Measurements from ENCODE around the gene TDRKH.

TDRKH gene, protein sequence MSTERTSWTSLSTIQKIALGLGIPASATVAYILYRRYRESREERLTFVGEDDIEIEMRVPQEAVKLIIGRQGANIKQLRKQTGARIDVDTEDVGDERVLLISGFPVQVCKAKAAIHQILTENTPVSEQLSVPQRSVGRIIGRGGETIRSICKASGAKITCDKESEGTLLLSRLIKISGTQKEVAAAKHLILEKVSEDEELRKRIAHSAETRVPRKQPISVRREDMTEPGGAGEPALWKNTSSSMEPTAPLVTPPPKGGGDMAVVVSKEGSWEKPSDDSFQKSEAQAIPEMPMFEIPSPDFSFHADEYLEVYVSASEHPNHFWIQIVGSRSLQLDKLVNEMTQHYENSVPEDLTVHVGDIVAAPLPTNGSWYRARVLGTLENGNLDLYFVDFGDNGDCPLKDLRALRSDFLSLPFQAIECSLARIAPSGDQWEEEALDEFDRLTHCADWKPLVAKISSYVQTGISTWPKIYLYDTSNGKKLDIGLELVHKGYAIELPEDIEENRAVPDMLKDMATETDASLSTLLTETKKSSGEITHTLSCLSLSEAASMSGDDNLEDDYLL

DNA sequence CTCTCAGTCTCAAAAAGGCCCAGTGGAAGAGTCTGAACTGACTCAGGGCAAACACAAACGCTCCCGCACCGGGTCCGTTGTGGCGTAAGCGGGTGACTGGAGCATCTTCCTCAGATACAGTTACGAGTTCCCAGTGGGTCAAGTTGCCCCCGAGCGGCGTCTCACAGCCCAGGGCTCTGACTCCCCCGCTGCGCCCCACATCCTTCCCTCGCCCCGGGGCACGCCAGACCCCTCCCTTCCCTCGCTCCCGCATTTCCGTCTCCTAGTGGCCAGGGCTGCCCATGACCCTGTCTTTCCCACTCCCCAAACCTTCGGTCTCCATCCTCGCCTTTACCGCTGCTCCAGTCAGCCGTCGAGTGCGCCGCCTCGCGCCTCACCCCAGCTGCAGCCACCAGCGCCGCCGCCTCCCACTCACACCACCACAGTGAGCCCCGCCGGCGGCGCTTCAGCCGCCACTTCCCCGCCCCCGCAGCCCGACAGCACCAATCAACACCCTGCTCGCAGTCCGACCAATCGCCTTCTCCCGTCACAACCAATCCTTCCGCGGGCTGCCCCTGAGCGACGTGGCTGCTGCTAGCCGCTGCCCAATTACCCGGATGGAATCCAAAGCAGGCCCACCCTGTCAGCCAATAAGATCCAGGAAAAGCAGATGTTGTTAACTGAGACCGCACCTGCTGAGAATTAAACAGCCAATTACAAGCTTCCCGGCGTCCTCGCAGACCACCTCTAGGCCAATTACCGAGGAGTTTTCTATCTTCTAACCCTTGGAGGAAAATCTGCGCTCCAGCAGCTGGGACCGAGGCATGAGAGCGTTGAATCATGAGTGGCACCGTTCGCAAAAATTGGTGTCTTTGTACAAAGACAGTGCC lies at the start of gene TDRKH:
TDRKH (minus strand) TSS at position 430 of the 869 bp plus-strand sequence. CDS start 7,478 bp downstream, outside the sequence.
- peak; percentile 99 for DNase-seq

GRCh38 chr1:151839457-151840403 lies 49.4 kb upstream of the TDRKH start, which contains the start of gene C2CD4D:
Gene C2CD4D (minus strand): TSS chr1:151839820. CDS start chr1:151838989, 831 bp downstream.
- DNase-seq: peak; percentile 15

GRCh38 chr1:151839082-151839412 lies 48.7 kb upstream of the TDRKH start:
- no peak for DNase-seq

- no peak for DNase-seq
These were observed 48.2 kb upstream of the TDRKH start for GRCh38 chr1:151838222-151839081.

GRCh38 chr1:151837884-151838221 lies 47.6 kb upstream of the TDRKH start:
- DNase-seq: no peak

DNA sequence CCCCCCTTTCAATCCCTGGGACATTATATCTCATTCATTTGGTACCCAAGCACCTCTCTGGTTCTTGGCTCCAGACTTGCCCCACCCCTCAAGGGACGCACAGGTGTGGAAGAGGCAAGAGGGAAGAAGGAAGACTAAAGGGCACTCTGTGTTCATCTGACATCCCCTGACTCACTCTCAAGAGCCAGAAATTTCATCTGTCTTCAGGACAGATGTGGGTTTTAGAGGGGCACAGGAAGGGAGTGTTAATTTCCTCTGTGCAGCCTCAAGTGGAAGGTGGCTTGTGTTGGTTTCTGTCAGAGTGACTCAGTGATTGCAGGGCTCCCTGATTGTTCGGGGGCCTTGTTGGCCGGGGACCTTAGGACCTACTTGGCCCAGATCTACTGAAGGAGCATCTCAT lies 46.9 kb upstream of the TDRKH start:
- DNase-seq: no peak

DNA sequence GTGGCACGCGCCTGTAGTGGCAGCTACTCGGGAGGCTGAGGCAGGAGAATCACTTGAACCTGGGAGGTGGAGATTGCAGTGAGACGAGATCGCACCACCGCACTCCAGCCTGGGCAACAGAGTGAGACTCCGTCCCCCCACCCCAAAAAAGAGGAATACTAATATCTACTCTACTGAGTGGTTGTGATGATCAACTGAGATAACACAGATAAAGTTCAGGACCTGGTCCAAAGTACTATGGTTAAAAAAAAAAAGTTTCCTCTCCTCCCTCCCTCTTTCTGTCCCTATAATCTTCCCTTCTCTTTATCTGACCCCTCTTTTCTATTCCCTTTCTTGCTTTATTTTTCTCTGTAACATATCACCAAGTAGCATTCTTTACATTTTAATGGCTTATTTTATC lies 45.3 kb upstream of the TDRKH start:
- no peak for DNase-seq

- DNase-seq: no peak
These were observed 43.9 kb upstream of the TDRKH start for GRCh38 chr1:151834239-151834638.

GRCh38 chr1:151833172-151833900 lies 43.0 kb upstream of the TDRKH start:
- DNase-seq: no peak

DNA sequence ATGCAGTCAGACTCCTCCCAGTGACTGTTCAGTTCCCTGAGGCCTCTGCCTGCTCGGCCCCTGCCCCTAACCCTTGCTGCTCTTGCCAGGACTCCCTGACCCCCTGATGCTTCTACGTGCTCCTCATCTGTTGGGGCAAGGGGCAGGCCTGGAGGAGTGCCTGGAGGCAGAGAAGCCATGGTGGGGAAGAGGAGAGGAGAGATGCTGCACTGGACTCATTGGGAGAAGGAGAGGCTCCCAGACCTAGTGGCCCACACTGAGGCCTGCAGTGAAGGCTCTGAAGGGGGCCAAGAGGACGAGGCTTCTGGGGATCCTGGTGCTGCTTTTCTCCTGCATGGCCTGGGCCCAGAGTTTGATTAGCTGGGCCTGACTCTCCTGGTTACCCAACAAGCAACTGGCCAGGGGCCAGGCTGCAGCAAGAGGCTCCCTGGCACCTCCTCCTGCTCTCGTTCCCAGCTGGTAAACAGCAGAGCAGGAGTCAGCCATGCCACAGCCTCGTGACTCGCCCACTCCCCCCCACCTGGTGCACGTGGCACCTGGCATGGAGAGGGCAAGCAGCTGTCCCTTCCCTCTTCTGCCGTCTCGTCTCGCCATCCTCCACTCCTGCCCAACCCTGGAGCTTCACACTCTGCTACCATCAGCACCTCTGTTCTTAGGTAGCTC lies 42.1 kb upstream of the TDRKH start:
- DNase-seq: no peak

DNA sequence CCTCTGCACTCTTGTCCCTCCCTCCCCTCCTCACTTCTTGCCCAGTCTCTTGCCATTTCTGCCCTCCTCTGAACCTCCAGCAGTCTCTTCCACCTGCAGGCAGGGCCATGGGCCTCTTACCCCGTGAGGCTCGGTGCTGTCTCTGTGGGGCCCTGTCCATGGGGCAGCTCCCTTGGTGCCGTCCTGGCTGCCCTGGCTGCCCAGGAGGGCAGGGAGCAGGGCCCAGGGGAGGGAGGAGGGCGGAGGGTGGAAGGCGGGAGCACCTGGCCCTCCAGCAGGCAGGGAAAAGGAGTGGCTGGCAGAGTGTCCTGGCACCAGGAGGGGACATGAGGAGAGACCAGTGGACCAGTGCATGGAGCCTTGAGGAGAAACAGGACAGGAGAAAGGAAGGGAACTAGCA lies 41.3 kb upstream of the TDRKH start, which contains the start of gene RORC:
RORC (minus strand) TSS at position 198 of the 400 bp plus-strand sequence; CDS start at position 160, 38 bp downstream.
- DNase-seq: no peak

DNA sequence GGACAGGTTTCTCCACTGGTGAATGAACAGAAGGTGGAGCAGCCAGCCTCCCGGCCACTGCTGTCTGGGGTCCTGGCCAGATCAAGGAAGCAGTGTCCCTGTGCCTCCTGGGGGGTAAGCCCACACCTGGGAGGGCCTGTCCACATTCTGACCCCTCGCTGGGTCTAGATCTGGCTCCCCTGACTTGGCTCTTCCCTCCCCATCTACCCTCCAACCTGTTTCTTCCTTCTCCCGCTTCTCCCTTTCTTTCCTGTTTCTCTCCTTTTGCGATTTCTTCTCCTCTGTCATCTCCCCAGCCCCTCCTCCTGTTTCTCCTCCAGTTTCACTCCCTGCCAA lies 40.9 kb upstream of the TDRKH start:
- no peak for DNase-seq

DNA sequence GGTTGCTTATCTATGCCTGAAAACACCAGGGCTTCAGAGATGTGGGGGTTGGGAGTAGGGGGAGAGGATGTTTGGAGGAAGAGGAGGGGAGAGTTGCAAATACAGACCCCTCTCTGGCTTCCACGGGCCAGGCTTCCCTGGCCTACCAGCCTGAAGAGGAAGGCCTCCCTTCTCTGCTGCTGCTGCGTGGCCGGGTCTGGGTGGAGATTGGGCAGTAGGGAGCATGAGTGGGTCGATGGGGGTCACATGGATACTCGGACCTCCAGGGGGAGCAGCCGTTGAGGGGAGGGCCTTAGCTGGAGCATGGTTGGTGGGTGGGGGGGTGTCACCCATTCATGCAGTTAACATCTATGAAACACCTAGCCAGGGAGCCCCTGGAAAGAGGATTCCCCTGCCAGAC lies 39.8 kb upstream of the TDRKH start:
- DNase-seq: no peak

DNA sequence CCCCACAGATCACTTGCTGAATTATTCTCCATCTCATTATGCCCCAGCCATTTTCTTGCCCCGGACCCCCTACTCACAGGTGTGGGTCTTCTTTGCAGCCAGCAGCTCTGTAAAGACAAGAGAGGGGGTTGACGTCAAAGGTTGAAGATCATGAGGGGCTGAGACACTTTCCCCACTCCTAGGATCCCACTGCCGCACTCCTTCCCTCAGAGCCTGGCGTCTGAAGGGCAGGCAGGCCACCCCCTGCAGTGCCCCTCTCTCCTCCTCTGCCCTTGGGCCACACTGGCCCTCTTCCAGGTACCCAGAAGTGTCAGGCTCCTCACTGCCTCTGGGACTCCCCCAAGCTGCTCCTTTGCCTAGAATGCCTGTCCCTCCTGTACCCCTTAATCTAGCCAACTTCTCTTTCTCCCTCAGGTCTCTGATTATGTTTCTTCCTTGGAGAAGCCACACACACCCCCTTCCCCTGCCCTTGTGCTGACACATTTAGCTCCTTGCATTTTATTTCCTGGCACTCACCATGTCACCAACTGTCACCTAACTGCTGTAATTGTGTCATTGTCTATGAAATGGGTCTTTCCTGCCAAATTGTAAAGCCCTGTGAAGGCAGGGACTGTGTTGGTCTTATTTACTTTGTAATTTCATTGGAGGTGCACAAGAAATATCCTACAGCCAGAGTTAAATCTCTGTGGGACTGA lies 39.2 kb upstream of the TDRKH start:
- DNase-seq: no peak

GRCh38 chr1:151828921-151829320 lies 38.6 kb upstream of the TDRKH start:
- peak; percentile 38 for DNase-seq

GRCh38 chr1:151827853-151828252 lies 37.6 kb upstream of the TDRKH start:
- DNase-seq: no peak

- DNase-seq: no peak
These were observed 35.7 kb upstream of the TDRKH start for GRCh38 chr1:151825751-151826660.

GRCh38 chr1:151825204-151825603 lies 34.9 kb upstream of the TDRKH start:
- DNase-seq: no peak

- no peak for DNase-seq
These were observed 32.9 kb upstream of the TDRKH start for GRCh38 chr1:151823175-151823574.
